Raji (cell line): ENCODE measurements around the gene PKD1L1.

Source experiments
- POLR2A ChIP-seq: IDR thresholded peaks from 2 replicates; pipeline ENCODE4 v1.6.1; 2011; ENCODE audit warnings: low read depth, low read length, control low read depth; ENCODE audit not compliant: insufficient read depth

Gene PKD1L1

GRCh38 chr7:47893721-47894365 is 54.4 kb downstream of the PKD1L1 start:
- no peak for TF ChIP-seq POLR2A

DNA sequence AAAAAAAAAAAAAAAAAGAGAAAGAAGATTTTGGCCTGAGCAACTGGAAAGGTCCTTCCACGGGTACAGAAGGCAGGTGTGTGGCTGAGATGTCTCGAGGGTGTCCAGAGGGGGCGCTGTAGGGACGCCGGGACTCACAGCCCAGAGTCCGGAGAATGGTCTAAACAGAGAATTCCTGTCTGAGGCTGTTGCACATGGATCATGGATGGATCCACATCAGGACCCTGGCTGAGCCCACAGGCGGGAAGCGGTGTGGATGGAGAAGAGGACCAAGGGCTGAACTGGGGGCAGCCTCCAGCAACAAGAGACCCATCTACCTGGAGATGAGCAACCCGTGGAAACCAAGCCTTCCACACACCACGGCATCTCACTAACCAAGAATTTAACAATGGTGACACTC is 55.0 kb downstream of the PKD1L1 start:
- TF ChIP-seq POLR2A: no peak

GRCh38 chr7:47890606-47891005 is 57.7 kb downstream of the PKD1L1 start:
- no peak for TF ChIP-seq POLR2A

DNA sequence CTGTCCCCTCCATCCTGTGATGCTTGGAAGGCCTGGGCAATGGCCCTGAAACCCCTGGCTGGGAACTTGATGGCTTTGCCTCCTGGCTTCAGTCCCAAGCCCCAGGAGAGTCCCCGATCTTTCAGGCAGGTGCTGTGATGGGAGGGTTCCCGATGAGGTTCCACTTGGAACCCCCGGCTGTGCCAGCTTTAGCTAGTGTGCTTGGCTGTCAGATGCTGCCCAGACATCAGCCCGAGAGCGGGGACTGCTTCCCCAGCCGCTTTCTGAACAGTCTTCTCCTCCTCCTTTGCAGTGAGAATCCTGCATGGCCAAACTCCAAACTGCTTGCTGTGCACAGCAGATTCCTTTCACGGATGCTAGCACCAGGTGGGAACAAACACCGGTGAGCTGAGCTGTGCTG is 58.1 kb downstream of the PKD1L1 start:
- TF ChIP-seq POLR2A: no peak

DNA sequence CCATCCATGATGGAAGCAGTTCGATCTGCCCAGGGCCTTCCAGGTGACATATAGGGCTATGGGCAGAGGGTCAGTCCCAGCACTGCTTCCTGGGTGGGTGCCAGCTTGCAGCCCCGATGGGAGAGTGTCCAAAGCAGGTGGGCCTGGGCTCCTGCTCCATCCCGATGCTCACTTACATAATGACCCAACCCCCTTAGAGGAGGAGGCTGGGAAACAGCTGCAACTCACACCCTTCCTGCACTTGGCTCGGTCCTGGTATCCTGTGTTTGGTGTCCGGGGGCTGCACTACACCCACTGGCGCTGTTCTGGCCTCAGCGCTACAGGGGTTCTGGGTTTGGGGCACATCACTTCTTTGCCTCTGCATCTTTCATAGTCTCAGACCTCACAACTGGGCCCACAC is 58.5 kb downstream of the PKD1L1 start:
- TF ChIP-seq POLR2A: no peak

- TF ChIP-seq POLR2A: no peak
These were observed 59.6 kb downstream of the PKD1L1 start for GRCh38 chr7:47888371-47889265.

DNA sequence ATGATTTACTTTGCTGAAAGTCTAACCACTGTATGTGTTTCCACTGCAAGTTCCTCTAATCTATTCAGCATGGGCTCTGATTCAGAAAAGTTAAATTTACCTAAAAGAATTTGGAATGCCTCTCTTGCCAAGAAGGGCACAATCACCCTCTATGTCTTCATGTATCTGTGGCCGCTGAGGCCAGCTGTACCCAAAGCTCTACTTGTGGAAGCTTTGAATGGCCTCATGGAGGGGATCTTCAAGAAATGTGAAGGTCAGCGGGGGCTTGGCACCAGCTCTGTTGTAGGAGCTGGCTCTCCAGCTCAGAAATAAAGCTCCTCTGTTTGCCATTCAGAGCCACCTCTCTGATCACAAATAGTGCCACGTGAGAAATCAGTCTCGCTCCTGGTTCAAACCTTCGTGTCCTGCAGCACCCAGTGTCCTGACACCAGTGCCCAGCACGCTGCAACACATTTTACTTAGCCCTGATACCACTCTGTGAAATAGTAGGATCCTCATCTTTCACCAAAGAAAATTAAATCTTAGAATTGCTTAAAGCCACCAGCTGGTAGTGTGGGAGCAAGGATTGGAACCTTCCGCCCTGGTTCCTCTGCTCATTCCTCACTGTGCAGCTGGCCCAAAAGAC is 61.1 kb downstream of the PKD1L1 start:
- TF ChIP-seq POLR2A: no peak

DNA sequence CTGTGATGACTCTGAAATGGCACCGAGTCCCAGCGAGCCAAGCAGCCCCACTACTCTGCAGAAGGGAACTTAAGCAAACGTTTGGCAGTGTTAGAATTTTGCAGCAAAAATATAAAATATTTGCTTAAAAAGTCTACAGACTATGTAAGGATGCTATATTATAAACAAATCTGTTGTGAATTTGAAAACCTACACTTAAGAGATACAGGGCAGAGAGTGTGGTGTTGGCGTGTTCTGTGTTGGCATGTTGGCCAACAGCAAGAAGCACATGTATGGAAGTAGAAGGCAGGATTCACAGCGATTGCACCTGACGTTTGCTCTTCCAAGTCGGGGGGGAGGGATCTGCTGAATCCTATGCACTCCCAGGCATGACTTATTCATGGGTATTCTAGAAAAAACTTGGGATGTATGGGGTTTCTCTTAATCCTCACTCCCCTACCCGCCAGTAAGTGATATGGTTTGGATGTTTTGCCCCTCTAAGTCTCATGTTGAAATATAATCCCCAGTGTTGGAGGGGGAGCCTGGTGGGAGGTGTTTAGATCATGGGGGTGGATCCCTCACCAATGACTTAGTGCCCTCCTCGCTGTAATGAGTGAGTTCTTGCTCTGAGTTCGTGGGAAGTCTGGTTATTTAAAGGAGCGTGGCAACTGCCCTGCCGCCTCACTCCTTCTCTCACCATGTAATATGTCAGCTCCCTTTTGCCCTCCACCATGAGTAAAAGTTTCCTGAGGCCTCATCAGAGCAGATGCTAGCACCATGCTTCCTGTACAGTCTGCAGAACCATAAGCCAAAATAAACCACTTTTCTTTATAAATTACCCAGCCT is 62.1 kb downstream of the PKD1L1 start:
- no peak for TF ChIP-seq POLR2A

- no peak for TF ChIP-seq POLR2A
These were observed 62.8 kb downstream of the PKD1L1 start for GRCh38 chr7:47885309-47885986.

DNA sequence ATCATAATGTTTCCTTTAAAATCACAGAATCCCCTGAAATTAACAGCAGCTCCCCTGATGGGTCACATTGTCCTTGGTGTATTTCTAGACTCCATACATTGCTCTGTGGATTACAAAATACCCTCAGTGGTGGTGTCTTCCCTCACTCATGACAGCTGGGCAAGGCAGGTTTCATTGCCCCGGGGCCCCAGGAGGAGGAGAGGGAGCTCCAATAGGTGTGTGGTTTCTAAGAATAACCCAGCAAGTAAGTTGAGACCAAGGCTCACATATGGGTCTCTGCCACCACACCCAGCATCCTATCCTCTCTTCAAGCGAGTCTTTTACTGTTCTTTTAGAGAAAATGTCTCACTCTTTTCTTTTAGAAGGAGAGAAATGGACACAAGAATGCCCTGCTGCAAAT is 63.6 kb downstream of the PKD1L1 start:
- no peak for TF ChIP-seq POLR2A

- no peak for TF ChIP-seq POLR2A
These were observed 65.6 kb downstream of the PKD1L1 start for GRCh38 chr7:47882635-47883034.

GRCh38 chr7:47881256-47881655 is 67.0 kb downstream of the PKD1L1 start:
- no peak for TF ChIP-seq POLR2A

DNA sequence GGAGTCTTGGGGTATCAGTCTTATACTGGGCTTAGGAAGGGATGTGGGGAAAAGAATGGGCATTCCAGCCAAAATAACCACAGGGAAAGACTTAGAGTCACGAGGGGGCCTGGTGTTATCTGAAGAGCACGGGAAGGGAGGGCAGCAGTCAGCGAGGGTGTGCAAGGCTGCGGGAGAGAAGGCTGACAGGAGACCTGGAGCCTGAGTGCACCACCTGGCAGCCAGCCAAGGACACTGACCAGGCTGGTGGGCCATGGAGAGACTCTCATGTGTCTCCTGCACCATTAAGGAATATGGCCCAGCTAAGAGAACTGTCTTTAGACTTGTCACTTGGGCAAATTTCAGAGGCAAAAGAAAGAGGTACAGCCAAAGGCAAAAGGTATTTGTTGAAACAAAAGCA is 69.6 kb downstream of the PKD1L1 start:
- no peak for TF ChIP-seq POLR2A

GRCh38 chr7:47877336-47877735 is 70.9 kb downstream of the PKD1L1 start:
- TF ChIP-seq POLR2A: no peak
